GM19025 (cell line): ENCODE results near the gene TAMALIN.

Experiments
- ATAC-seq: cut with Tn5 transposase; IDR thresholded peaks from one replicate; pipeline ENCODE4 v1.9.1; 2021; ENCODE audit warnings: mild to moderate bottlenecking, low read depth, moderate library complexity; ENCODE audit not compliant: unreplicated experiment

Gene TAMALIN

DNA sequence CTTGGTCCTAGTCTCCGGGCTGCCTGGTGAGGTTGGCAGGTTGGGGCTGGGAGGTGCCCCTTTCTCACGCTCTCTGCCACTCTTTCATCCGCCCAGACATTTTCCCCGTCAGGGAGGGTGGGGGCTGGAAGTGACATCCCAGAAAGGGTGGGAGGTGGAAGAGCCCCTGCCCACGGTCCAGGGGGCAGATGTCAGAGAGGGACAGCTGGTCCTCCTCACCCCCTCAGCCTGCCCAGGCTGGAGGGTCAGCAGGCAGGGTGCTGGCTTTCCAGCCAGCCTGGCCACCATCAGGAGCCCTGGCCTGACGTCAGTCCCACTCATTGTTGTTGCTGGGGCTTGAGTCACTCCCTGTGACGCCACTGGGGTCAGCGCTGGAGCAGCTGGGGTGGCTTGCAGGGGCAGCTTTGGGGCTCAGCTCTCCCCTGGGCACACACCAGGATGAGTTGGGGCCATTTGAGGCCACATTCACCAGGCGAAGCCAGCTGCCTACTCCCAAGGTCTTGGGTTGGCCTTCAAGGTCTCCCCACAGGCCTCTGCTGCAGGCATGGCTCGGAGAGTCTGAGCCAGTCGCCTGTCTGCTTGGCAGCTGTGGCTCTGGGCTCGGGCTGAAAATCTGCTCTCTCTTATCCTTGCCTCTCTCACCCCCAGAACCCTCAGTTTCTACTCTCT, 57.4 kb downstream of the TAMALIN start:
- no peak for ATAC-seq
